NK-92 (cell line): Measurements from ENCODE around the gene SEMA4A.
"Not testable (repeated sequence)": the region's sequence is repeated elsewhere in the genome, so short reads cannot be mapped to it uniquely, and the experiment has no call there.

Source experiments
- DNase-seq: peaks from one replicate; lab custom pipeline; 2025; ENCODE audit not compliant: unreplicated experiment; lab: John Stamatoyannopoulos, UW

SEMA4A gene

GRCh38 chr1:156193208-156193487 is 39.8 kb downstream of the SEMA4A start:
- DNase-seq, result no peak

GRCh38 chr1:156193488-156194299 is 40.3 kb downstream of the SEMA4A start, which contains the start of gene SLC25A44:
Gene SLC25A44, plus strand, starts transcription at chr1:156194104. Its CDS starts 5,744 bp downstream, at chr1:156199848.
- DNase-seq, result peak; percentile 82

DNA sequence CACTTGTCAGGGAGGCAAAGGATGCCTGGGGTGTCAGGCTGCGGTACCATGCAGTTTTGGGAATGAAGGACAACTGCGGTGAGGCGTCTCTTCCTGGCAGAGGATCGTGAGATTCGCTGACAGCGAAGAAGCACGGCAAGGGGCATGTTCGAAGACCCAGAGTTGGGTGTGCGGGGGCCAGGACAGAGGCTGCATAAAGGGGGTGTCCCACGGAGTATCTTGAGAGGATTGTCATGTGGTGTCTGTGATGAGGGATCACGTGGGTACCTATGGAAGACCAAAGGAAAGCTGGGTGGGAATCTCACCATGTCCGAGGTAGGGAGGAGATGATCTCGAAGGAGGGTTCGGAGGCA is 40.9 kb downstream of the SEMA4A start:
- no peak for DNase-seq

DNA sequence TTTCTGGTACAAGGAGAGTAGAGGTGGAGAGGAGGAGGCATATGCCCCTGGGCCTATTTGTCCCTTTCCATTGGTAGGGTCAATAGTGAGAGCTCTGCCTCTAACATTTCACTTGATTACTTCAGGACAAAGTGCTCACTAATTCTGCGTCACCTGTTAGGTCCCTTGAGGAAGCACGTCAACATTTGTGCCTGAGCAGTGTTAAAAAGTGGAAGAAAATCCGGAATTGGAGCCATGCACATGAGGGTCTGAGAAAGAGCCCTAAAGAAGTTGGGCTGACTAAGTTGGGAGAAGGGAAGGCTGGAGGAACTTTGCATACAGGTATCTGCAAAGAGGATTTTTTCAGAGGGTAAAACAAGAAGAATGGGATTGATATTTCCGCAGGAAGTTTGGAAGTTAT is 42.5 kb downstream of the SEMA4A start:
- DNase-seq, result no peak

- DNase-seq, result no peak
Measured at GRCh38 chr1:156196445-156196844, 43.1 kb downstream of the SEMA4A start.

- DNase-seq, result no peak
Measured at GRCh38 chr1:156198831-156199349, 45.5 kb downstream of the SEMA4A start.

- DNase-seq, result no peak
Measured at GRCh38 chr1:156200044-156200443, 46.7 kb downstream of the SEMA4A start.

DNA sequence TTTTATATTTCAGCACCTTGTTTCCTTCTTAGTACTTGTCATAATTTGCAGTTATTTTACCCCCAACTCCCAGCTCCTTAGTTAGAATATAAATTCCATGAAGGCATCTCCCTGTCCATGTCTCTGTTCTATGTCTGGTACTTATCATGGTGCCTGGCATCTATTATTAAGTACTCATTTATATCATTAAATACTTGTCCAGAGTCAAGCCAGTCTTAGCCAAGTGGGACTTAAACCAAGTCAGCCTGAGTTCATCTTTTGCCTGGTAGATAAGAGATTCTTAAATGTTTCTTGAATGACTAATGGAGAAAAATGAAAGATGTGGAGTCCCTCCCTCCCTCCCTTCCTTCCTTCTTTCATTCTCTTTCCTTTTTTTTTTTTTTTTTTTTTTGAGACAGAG is 49.9 kb downstream of the SEMA4A start:
- no peak for DNase-seq

DNA sequence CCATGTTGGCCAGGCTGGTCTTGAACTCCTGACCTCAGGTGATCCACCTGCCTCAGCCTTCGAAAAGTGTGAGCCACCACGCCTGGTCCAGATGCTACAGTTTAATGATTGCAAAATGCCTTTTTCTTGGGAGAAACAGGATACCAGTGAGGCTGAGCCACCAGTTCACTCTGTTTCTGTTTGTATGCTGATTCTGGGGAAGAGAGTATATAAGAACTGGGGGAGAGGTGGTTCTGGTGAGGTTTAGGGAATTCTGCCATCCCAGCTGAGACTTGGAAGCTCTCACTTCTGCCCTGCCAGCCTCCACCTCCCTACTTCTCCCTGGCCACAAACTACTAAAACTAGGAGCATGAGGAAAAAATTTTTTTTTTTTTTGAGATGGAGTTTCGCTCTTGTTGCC is 51.3 kb downstream of the SEMA4A start:
- DNase-seq, result no peak

GRCh38 chr1:156211243-156211642 is 57.9 kb downstream of the SEMA4A start:
- DNase-seq, result no peak

- DNase-seq, result no peak
Measured at GRCh38 chr1:156212130-156212529, 58.7 kb downstream of the SEMA4A start.

DNA sequence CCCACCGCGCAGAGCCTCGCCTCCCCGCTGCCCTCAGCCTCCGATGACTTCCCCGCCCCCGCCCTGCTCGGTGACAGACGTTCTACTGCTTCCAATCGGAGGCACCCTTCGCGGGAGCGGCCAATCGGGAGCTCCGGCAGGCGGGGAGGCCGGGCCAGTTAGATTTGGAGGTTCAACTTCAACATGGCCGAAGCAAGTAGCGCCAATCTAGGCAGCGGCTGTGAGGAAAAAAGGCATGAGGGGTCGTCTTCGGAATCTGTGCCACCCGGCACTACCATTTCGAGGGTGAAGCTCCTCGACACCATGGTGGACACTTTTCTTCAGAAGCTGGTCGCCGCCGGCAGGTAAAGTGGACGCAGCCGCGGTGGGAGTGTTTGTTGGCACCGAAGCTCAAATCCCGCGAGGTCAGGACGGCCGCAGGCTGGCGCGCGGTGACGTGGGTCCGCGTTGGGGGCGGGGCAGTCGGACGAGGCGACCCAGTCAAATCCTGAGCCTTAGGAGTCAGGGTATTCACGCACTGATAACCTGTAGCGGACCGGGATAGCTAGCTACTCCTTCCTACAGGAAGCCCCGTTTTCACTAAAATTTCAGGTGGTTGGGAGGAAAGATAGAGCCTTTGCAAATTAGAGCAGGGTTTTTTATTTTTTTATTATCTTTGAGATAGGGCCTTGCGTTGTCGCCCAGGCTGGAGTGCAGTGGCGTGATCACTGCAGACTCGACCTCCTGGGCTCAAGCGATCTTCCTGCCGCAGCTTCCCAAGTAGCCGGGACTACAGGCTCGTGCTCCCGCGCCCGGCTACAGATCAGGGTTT is 59.7 kb downstream of the SEMA4A start, which contains the start of gene PMF1:
Gene PMF1, plus strand, starts transcription at position 175 of the 811 bp plus-strand sequence. Its CDS starts 9 bp downstream, at position 184.
- peak; percentile 60 for DNase-seq

DNA sequence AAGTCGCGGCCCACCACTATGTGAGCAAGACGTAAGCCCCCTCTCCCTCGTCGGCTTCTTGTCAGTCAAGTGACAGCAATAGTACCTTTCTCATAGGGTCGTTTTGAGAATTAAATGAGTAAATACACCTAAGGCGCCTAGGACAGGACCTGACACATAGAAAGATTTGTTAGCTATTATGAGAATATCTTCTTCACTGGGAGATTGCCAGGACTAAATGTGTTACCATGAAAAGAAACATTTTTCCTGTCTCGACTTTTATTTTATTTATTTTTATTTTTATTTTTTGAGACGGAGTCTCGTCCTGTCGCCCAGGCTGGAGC is 60.2 kb downstream of the SEMA4A start:
- DNase-seq, result no peak

- DNase-seq, result no peak
Measured at GRCh38 chr1:156214024-156214748, 60.8 kb downstream of the SEMA4A start.

DNA sequence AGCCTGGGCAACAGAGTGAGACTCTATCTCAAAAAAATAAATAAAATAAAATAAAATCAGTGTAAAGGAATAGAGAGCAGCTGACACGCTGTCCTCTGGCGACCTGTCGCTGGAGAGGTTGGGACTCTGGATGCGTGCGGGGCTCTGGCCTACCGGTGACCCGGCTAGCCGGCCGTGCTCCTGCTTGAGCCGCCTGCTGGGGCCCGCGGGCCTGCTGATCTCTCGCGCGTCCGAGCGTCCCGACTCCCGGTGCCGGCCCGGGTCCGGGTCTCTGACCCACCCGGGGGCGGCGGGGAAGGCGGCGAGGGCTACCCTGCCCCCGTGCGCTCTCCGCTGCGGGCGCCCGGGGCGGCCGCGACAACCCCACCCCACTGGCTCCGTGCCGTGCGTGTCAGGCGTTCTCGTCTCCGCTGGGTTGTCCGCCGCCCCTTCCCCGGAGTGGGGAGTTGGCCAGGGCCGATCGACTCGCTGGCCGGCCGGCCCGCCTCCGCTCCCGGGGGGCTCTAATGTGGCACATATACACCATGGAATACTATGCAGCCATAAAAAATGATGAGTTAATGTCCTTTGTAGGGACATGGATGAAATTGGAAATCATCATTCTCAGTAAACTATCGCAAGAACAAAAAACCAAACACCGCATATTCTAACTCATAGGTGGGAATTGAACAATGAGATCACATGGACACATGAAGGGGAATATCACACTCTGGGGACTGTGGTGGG is 63.1 kb downstream of the SEMA4A start:
- DNase-seq, result not testable (repeated sequence)

GRCh38 chr1:156217871-156218270 is 64.5 kb downstream of the SEMA4A start:
- no peak for DNase-seq

- no peak for DNase-seq
Measured at GRCh38 chr1:156220226-156220625, 66.8 kb downstream of the SEMA4A start.

DNA sequence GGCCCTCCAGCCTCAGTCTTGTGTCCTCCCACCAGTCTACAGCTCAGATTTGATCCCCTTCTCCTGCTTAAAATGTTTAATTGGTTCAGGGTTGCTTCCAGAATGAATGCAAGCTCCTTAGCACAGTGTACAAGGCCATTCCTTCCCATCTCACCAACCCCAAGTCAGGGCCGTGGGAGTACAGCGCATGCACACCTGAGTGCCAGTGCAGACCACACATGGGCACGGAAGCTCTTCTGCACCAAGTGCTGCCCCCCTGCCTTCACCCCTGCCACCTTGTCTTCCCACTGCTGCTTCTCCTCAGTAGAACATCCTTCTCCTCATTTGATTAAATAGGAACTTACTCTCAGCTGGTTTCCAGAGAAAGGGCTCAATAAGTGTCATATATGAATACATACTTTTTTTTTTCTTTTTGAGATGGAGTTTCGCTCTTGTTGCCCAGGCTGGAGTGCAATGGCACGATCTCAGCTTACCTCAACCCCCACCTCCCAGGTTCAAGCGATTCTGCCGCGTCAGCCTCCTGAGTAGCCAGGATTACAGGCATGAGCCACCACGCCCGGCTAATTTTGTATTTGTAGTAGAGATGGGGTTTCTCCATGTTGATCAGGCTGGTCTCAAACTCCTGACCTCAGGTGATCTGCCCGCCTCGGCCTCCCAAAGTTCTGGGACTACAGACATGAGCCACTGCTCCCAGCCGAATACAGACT is 68.8 kb downstream of the SEMA4A start:
- DNase-seq, result no peak

DNA sequence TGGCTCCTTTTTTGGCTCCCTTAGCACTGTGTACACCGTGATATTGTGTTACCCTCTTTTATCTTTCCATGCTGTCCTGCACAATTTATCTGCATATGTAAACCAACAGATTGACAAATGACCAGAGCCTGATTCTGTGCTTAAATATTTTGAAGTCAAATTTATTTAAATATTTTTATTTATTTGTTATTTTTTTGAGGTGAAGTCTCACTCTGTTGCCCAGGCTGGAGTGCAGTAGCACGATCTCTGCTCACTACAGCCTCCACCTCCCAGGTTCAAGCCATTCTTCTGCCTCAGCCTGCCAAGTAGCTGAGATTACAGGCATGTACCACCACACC is 72.3 kb downstream of the SEMA4A start:
- no peak for DNase-seq

- DNase-seq, result no peak
Measured at GRCh38 chr1:156226116-156226538, 72.7 kb downstream of the SEMA4A start.
